HCT116 (cell line): ENCODE data around the gene MYDGF. TPM values are rescaled to one million over a fixed set of nuclear protein-coding genes. Genes with fewer than 3 reads are reported as not detected.

Experiments
- ATAC-seq: fragments of 200-7000 bp; cut with Tn5 transposase; 2 replicates; pipeline ENCODE4 v1.9.1; 2020; ENCODE audit warnings: mild to moderate bottlenecking, moderate library complexity
- BruUV-seq: library from RNA; stranded (reverse); fragments of 400-500 nt; replicated peaks from 2 replicates; lab custom pipeline; 2021; lab: Mats Ljungman, UMichigan
- CTCF ChIA-PET: fragments of 300-600 bp; sonication (Branson Sonifier 250); formaldehyde crosslinking; loops from one replicate; lab custom pipeline; 2021; ENCODE audit warnings: antibody characterized with exemption; lab: Charles Lee
- POLR2A ChIA-PET: fragments of 300-600, 350-600 bp; sonication (Branson Sonifier 250); formaldehyde crosslinking; loops from one replicate; lab custom pipeline; 2021; ENCODE audit warnings: antibody characterized with exemption; lab: Charles Lee
- RAD21 ChIA-PET, 2 experiments: fragments of 300-600 bp; sonication (Branson Sonifier 250); formaldehyde crosslinking; loops; one replicate each; lab custom pipeline; 2023; ENCODE audit warnings: low total read pairs in 2 of 2; ENCODE audit not compliant: uncharacterized antibody in 2 of 2, unreplicated experiment in 2 of 2, low non-redundant PET in 1 of 2; lab: Charles Lee
- DNase-seq: peaks from one replicate; pipeline ENCODE4 v3.0.0-alpha.2; 2010; ENCODE audit warnings: low read depth, low spot score
- H2AFZ ChIP-seq: fragments of 200-600 bp; shearing (Covaris generic), sonication (generic); 2 replicates; pipeline ENCODE4 v1.6.1; 2017; ENCODE audit warnings: low read depth, mixed run types, mixed read lengths, antibody characterized with exemption, low read length; ENCODE audit not compliant: poor library complexity, severe bottlenecking
- H3K27ac ChIP-seq: 2 replicates; pipeline ENCODE4 v1.5.1; 2012; ENCODE audit warnings: low read depth, low read length
- H3K27me3 ChIP-seq: fragments of 200-600 bp; sonication (generic); 2 replicates; pipeline ENCODE4 v1.6.1; 2016; ENCODE audit warnings: mixed run types, low read length, mixed read lengths; ENCODE audit not compliant: insufficient read depth
- H3K36me3 ChIP-seq, 2 experiments: fragments of 200-500 bp in 1 of 2; fragments of 200-600 bp in 1 of 2; sonication (Bioruptor generic) in 1 of 2; sonication (generic) in 1 of 2; 2 replicates each; pipeline versions ENCODE4 v1.5.1 to v1.6.1; 2014 to 2016; ENCODE audit warnings: low read length in 2 of 2, inconsistent platforms in 1 of 2, mixed read lengths in 1 of 2, mixed run types in 1 of 2; ENCODE audit not compliant: insufficient read depth in 2 of 2, control insufficient read depth in 1 of 2
- H3K4me1 ChIP-seq, 2 experiments: fragments of 200-600 bp in 1 of 2; sonication (generic) in 1 of 2; 2 replicates each; pipeline versions ENCODE4 v1.5.1 to v1.6.1; 2012 to 2017; ENCODE audit warnings: low read length in 2 of 2, inconsistent platforms in 1 of 2, mild to moderate bottlenecking in 1 of 2, mixed read lengths in 1 of 2, mixed run types in 1 of 2, moderate library complexity in 1 of 2; ENCODE audit not compliant: insufficient read depth in 2 of 2, control insufficient read depth in 1 of 2
- H3K4me2 ChIP-seq: fragments of 200-600 bp; sonication (generic); 2 replicates; pipeline ENCODE4 v1.6.1; 2017; ENCODE audit warnings: mixed run types, low read length, mixed read lengths
- H3K4me3 ChIP-seq, 2 experiments: fragments of 200-600 bp in 1 of 2; sonication (generic) in 1 of 2; replicated peaks in 1 of 2; 2 replicates each; pipeline ENCODE4 v1.5.1; 2011 to 2016; ENCODE audit warnings: low read length in 2 of 2, control low read depth in 1 of 2, low read depth in 1 of 2, mild to moderate bottlenecking in 1 of 2, mixed read lengths in 1 of 2, mixed run types in 1 of 2
- H3K79me2 ChIP-seq: fragments of 200-600 bp; sonication (generic); 2 replicates; pipeline ENCODE4 v1.6.1; 2017; ENCODE audit warnings: mild to moderate bottlenecking, mixed run types, low read length, moderate library complexity, mixed read lengths; ENCODE audit not compliant: insufficient read depth
- H3K9ac ChIP-seq: fragments of 200-600 bp; sonication (generic); 2 replicates; pipeline ENCODE4 v1.6.1; 2016; ENCODE audit warnings: low read length, mixed read lengths
- H3K9me2 ChIP-seq: fragments of 200-600 bp; sonication (generic), shearing (Covaris generic); 2 replicates; pipeline ENCODE4 v1.6.1; 2017; ENCODE audit warnings: mixed run types, mild to moderate bottlenecking, moderate library complexity; ENCODE audit not compliant: insufficient read depth
- H3K9me3 ChIP-seq, 2 experiments: fragments of 200-500 bp in 1 of 2; fragments of 200-600 bp in 1 of 2; sonication (Bioruptor generic) in 1 of 2; sonication (generic) in 1 of 2; 2 replicates each; pipeline ENCODE4 v1.6.1; 2014 to 2017; ENCODE audit warnings: low read length in 2 of 2, mixed read lengths in 2 of 2, inconsistent platforms in 1 of 2, low read depth in 1 of 2, mild to moderate bottlenecking in 1 of 2, mixed run types in 1 of 2, moderate library complexity in 1 of 2; ENCODE audit not compliant: control insufficient read depth in 1 of 2, insufficient read depth in 1 of 2
- H4K20me1 ChIP-seq: fragments of 200-600 bp; sonication (generic), shearing (Covaris generic); 2 replicates; pipeline ENCODE4 v1.6.1; 2017; ENCODE audit warnings: mixed run types, mild to moderate bottlenecking, moderate library complexity; ENCODE audit not compliant: insufficient read depth
- CBX3 ChIP-seq: IDR thresholded peaks from 2 replicates; pipeline ENCODE4 v1.6.1; 2012; ENCODE audit warnings: low read depth
- CEBPB ChIP-seq: IDR thresholded peaks from 2 replicates; pipeline ENCODE4 v1.6.1; 2012; ENCODE audit warnings: low read depth
- CTCF ChIP-seq, 3 experiments: fragments of 200-600 bp in 1 of 3; sonication (generic) in 1 of 3; IDR thresholded peaks in 2 of 3; conservative IDR thresholded peaks in 1 of 3; 2 replicates each; pipeline ENCODE4 v1.5.1; 2012 to 2017; ENCODE audit warnings: low read depth in 2 of 3, low read length in 2 of 3, antibody characterized with exemption in 1 of 3, borderline replicate concordance in 1 of 3, control low read depth in 1 of 3, mild to moderate bottlenecking in 1 of 3, mixed read lengths in 1 of 3, mixed run types in 1 of 3, moderate library complexity in 1 of 3; ENCODE audit not compliant: insufficient read depth in 1 of 3
- EGR1 ChIP-seq: IDR thresholded peaks from 2 replicates; pipeline ENCODE4 v1.6.1; 2012; ENCODE audit warnings: low read depth
- EZH2 ChIP-seq: fragments of 200-600 bp; sonication (generic); IDR thresholded peaks from 2 replicates; pipeline ENCODE4 v1.6.1; 2017; ENCODE audit warnings: antibody characterized with exemption, mixed run types
- EZH2phosphoT487 ChIP-seq: fragments of 200-600 bp; IDR thresholded peaks from 2 replicates; pipeline ENCODE4 v1.6.1; 2018; ENCODE audit warnings: antibody characterized with exemption, borderline replicate concordance
- JUND ChIP-seq: IDR thresholded peaks from 2 replicates; pipeline ENCODE4 v1.6.1; 2012
- MAX ChIP-seq: IDR thresholded peaks from 2 replicates; pipeline ENCODE4 v1.6.1; 2012
- RAD21 ChIP-seq: IDR thresholded peaks from 2 replicates; pipeline ENCODE4 v1.6.1; 2012; ENCODE audit warnings: low read depth, mild to moderate bottlenecking
- REST ChIP-seq: IDR thresholded peaks from 2 replicates; pipeline ENCODE4 v1.6.1; 2012; ENCODE audit warnings: low read depth
- SIN3A ChIP-seq: IDR thresholded peaks from 2 replicates; pipeline ENCODE4 v1.6.1; 2012; ENCODE audit warnings: low read depth
- SP1 ChIP-seq: IDR thresholded peaks from 2 replicates; pipeline ENCODE4 v1.6.1; 2012; ENCODE audit warnings: low read depth
- YY1 ChIP-seq: IDR thresholded peaks from 2 replicates; pipeline ENCODE4 v1.6.1; 2011; ENCODE audit warnings: low read length, low read depth, moderate library complexity, mild to moderate bottlenecking; ENCODE audit not compliant: insufficient replicate concordance; ENCODE audit errors: extremely low read depth
- ZFX ChIP-seq: fragments of 450-650 bp; IDR thresholded peaks from 2 replicates; pipeline ENCODE4 v1.6.1; 2017
- intact Hi-C: fragments of 100-400 bp; cut with micrococcal nuclease; formaldehyde crosslinking; loops from 2 replicates; pipeline ENCODE4 v1.10.0; 2022
- total RNA-seq: library from RNA; stranded (reverse); gene quantifications from one replicate; pipeline ENCODE4 v1.2.1, GENCODE V29; 2021; ENCODE audit not compliant: unreplicated experiment

Gene MYDGF
- total RNA-seq, 1 experiment from 2014 or later = 110 TPM

GRCh38 chr19:4694211-4694987 is 24.3 kb upstream of the MYDGF start (continued):
- no peak for TF ChIP-seq REST
- TF ChIP-seq CEBPB = no peak
- TF ChIP-seq RAD21 = no peak
- TF ChIP-seq, all 23 proteins: peak for 6

GRCh38 chr19:4693471-4694121 is 23.5 kb upstream of the MYDGF start:
- CTCF ChIA-PET = no interaction called here
- H3K27ac ChIP-seq = peak overlapping the region; percentile 75
- TF ChIP-seq RAD21 (no peak), JUND (no peak), EZH2 (no peak), SP1 (no peak), YY1 (no peak), SIN3A (no peak), CEBPB (no peak), CBX3 (no peak), EZH2phosphoT487 (no peak), MAX (no peak), ZFX (no peak), CTCF (IDR thresholded peaks at IDR 0.05 in 2 of 3, conservative IDR thresholded peaks at IDR 0.05 in 1 of 3; ENCODE audit: borderline replicate concordance in 1 of 3, insufficient read depth in 1 of 3, low read depth in 2 of 3, low read length in 2 of 3) (no peak), EGR1 (no peak), REST (no peak)

More at GRCh38 chr19:4693471-4694121, 23.5 kb upstream of the MYDGF start:
- Histone ChIP-seq H3K9me3 (no peaks in the 10 kb centered on the region), H3K4me3 (peak overlapping the region in 1 of 2 experiments; percentile 46; a peak in 1 of 4 replicates), H3K36me3 (peaks cover 4 to 47% of the 10 kb centered on the region in 2 experiments), H3K4me1 (peaks cover 8 to 19% of the 10 kb centered on the region in 2 experiments), H2AFZ (no peak overlapping the region), H3K9me2 (no peaks in the 10 kb centered on the region), H3K79me2 (peaks cover 9% of the 10 kb centered on the region; the same call in 1 of the 2 replicates), H3K4me2 (peak overlapping the region; percentile 73), H3K9ac (peak overlapping the region; percentile 66), H3K27me3 (no peaks in the 10 kb centered on the region), H4K20me1 (no peaks in the 10 kb centered on the region)
- ATAC-seq (no peak), DNase-seq (no peak)
- intact Hi-C loops = no loop called here
- POLR2A ChIA-PET = no interaction called here
- RAD21 ChIA-PET = no interaction called here
- BruUV-seq = no TSS peak
